ENCODE measurements around the gene DAPP1.

DNA sequence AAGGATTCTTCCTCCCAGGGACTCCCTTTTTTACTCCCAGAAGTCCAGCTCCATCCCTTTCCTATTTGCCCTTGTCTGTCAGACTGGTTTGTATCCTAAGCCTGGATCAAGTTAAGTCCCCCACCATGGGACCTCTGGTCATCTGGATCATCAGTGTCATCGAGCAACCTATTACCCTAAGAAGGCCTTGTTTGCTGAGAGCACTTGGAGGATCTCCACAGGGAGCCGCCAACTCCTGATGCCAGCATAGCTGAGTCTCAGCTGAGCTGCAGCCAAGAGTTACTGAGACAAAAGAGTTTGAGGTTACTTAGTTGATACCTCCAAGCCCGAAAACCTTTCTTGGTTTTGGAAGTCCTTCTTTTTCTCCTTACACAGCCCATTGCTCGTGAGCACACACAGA lies 10.1 kb upstream of the DAPP1 start:
- TF ChIP-seq CTCF (IDR thresholded peaks at IDR 0.05) (no peak), ZFX (IDR thresholded peaks at IDR 0.05; ENCODE audit: borderline replicate concordance) (no peak)

All from 22Rv1 (cell line).